ENCODE measurements around the gene BCL2L2.

BCL2L2 gene

DNA sequence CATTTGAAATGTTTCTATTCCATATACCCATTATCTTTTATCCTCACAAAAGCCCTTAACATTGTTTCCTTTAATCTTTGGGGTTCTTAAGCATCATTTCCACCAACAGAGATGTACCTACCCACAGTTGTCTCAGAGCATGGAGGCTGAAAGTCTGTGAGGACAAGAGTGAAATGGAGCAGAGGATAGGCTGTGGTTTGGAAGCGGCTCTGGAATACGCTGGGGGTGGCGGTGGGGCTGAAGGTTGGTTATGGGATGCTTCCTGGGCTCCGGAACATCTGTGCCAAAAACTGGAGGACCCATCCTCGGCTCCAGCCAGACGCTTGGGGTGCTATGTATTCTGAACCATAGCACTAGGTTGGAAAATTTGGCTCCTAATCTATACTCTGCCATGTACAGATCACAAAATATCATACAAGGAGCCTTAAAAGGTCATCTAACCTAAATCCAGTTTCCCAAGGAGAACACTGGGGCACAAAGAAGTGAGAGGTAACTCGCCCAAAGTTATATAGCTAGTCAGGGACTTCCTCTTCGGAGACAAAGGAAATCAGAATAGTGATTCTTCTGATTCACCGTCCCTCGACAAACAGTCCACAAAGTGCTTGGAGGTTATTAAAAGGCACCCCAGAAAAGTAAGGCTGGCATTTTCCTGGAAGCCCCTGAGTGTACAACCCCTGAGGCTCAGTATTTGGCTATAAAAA lies 6.5 kb upstream of the BCL2L2 start:
- no peak for DNase-seq (ENCODE audit: low read depth)

DNA sequence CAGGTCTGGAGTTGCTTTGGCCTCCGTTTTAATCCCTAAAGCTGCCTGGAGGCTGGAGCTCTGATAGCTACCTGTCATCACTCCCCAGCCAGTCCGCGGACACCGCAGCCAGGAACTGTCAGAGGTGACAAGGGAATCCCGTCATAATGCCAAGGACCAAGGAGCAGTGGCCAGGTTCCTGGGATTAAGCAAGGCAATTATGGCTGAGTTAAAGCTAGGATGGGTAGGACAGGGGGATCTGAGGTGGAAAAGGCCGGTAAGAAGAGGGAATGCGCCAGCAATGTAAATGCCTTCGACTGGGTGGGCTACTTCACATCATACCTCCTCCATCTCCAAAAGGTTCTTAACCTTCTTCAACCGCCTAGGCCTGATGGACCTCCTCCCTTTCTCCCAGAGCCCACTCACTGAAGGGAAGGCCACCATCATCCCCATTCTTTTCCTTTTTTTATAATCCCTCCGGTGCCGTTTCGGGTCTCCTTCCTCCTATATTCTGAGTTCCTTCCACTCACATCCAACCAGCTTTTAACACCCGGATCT lies 5.9 kb upstream of the BCL2L2 start:
- DNase-seq (ENCODE audit: low read depth) = no peak

DNA sequence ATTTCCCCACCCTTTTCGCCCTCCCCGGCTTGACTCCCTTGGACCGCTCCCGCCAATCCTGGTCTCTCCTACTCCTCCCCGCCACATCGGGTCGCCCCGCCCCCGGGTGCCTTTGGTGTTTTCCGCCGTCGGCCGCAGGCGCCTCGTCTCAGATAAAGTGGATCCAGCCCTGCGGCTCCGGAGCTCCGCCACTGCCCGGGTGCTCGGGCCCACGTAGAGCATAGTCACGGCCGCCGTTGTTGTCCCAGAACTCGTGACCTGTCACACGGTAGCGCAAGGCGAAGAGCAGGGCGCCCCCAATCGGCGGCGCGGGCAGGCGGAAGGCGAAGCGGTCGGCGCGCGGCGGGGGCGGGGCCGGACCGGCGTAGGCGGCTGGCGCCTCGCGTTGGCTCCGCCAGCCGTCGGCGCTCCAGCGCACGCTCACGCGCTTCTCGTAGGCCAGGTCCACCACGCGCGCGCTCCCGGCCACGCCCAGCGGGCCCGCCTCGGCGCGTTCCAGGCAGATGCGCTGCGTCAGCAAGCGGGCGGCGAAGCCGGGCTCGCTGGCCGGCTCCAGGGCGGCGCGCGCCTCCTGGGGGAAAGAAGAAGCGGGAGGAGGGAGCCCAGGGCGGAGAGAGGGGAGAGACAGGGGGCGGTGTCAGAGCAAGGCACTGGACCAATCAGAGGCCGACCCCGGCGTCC lies 5.2 kb upstream of the BCL2L2 start:
- peak; percentile 81 for DNase-seq (ENCODE audit: low read depth)

DNA sequence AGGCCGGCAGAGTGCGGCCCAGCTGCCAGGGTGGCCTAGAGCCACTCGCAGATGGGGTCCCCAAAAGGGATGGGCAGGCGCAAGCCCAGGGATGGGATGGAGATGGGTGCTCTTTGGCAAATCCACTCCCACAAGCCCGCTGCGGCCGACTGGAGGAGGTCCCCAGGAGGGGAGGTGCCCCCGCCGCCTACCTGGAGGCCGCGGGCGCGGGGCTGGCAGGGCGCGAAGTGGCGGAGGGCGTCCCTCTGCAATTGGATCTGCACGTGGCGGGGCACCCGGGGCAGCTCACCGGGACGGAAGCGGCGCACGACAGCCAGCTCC lies 4.7 kb upstream of the BCL2L2 start:
- peak; percentile 36 for DNase-seq (ENCODE audit: low read depth)

DNA sequence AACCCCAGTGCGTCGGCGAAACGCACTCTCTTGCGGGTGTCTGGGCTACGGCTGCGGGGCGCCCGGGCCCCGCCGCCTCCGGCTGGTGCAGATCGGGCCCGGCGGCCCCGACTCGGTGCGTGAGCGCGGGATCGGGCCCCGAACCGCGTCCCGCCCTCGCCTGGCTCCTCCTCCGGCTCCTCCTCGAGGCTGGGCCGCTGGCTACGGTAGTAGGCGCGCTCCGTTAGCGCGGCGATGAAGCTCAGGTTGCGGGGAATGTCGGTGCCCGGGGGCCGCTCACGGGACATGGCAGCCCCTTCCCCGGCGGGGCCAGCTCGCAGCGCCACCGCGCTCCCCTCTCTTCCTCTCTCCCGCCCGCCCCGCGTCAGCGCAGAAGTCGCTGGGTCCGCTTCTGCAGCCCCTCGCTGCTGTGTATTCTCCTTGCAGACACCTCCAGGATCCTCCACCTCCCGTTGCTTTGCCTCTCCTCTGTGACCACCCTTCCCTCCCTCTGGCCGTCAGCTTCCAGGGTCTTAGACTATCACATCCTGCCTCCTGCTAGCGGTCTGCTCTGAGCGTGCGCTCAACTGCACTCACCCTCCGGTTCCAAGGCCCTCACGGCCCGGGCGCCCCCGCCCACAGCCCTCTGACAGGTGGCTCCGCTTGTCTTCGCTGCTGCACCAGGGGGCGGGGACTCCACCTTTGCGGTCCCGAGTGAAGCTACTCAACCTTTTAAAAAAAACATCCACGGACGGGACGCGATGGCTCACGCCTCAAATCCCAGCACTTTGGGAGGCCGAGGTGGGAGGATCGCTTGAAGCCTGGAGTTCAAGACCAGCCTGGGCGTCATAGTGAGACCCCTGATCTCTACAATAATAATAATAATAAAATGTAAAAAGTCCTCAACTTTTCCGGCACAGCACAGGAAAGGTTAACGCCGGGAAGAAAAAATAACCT lies 4.1 kb upstream of the BCL2L2 start, which contains the start of gene PPP1R3E:
Gene PPP1R3E, minus strand, starts transcription at position 570 of the 936 bp plus-strand sequence. Its CDS starts 283 bp downstream, at position 287.
- no peak for DNase-seq (ENCODE audit: low read depth)

DNA sequence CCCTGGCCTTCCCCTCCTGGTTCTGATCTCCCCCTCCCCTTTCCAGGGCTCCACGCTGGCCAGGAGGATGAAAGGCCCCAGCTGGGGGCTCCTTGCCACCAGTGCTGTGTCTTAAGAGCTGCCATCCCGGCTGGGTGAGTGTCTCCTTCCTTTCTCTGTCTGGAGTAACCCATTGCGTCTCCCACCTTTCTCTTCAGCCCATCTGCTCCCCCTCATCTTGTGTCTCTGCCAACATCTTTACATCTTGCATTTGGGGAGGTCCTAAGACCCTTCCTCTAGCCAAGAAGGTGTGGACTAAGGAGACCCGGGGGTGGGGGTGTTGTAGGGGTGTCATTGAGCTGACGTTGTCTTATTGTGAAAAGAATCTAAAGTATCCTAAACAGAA lies 505 bp downstream of the BCL2L2 start:
- DNase-seq (ENCODE audit: low read depth) = no peak

DNA sequence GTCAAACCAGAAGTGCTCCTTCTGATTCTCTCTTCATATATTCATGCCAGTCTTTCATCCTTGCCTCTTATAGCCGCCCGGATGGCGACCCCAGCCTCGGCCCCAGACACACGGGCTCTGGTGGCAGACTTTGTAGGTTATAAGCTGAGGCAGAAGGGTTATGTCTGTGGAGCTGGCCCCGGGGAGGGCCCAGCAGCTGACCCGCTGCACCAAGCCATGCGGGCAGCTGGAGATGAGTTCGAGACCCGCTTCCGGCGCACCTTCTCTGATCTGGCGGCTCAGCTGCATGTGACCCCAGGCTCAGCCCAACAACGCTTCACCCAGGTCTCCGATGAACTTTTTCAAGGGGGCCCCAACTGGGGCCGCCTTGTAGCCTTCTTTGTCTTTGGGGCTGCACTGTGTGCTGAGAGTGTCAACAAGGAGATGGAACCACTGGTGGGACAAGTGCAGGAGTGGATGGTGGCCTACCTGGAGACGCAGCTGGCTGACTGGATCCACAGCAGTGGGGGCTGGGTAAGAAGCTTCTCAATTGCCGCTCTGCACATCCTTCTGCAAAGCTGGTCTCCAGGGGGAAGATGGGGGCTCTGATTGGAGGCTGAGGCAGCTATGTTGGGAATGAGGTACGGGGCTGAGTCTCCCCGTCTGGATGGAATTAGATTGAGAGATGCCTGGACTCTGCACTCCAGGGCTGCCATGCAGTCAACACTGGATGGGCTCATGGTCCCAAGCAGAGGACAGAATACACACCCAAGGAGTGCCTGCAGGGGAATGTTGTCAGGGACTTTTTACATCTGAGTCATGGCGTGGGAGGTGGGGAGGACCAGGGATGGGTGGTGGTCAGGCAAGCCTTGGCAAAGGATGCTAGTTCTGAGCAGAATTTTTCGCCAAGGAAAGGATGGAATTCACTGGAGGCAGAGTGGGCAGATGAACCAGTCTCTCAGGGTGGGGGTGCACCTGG lies 1.3 kb downstream of the BCL2L2 start:
- DNase-seq (ENCODE audit: low read depth) = no peak

DNA sequence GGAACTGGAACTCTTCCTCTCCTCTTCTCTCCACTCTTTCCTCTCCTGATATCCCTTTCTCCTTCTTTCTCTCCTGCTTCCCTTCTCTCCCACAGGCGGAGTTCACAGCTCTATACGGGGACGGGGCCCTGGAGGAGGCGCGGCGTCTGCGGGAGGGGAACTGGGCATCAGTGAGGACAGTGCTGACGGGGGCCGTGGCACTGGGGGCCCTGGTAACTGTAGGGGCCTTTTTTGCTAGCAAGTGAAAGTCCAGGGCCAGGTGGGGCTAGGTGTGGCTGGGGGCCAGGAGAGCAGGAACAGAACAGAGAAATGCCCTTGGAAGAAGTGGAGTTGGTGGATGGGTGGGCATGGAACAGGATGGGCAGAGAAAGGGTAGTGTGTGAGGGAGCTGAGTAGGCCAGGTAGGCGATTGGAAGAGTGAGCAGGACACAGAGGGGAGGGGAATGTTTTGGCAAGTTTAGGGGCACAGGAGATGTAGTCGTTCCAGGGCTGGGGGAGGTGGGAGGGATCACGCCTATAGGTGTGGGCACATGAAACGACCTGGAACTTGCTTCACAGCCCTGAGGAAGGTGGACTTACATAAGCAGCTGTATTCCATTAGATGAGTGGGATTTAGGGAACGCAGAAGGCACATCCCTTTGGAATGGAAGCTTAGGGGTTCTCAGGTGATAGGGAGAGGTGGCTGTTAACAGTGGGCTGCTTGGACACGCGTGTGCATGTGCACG lies 2.2 kb downstream of the BCL2L2 start:
- DNase-seq (ENCODE audit: low read depth) = no peak

DNA sequence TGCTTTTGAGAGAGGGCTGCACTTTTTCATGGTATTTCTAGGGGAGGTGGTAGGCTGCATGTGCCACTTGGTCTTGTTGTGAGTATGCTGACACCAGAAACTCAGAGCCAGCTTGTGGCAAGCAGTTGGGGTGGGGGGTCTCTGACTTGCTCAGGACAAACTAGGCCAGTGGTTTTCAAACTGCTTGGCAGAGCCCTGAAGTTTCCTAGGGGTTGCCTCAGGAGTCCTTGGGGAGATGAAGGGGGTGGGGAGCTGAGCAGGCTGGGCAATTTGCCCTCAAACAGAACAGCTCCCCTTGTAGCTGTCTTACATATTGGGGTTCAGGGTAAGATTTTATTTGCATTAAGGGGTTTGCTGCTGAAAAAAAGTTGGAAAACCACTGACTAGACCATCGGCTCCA lies 3.9 kb downstream of the BCL2L2 start:
- no peak for DNase-seq (ENCODE audit: low read depth)

DNA sequence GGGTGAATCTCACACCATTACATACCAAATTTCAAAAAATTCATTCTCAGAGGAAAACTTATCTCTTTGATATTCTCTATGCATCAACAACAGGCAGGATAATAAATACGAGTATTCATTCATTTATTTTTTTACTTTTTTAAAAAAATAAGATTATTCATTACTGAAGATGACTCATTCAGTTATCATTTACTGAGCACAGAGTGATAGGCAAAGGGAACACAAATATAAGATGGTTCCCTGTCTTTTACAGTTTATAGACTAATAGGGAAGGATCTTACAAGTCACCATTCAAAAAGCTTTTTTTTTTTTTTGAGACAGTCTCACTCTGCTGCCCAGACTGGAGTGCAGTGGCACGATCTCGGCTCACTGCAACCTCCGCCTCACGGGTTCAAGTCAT lies 9.7 kb downstream of the BCL2L2 start:
- no peak for DNase-seq (ENCODE audit: low read depth)

DNA sequence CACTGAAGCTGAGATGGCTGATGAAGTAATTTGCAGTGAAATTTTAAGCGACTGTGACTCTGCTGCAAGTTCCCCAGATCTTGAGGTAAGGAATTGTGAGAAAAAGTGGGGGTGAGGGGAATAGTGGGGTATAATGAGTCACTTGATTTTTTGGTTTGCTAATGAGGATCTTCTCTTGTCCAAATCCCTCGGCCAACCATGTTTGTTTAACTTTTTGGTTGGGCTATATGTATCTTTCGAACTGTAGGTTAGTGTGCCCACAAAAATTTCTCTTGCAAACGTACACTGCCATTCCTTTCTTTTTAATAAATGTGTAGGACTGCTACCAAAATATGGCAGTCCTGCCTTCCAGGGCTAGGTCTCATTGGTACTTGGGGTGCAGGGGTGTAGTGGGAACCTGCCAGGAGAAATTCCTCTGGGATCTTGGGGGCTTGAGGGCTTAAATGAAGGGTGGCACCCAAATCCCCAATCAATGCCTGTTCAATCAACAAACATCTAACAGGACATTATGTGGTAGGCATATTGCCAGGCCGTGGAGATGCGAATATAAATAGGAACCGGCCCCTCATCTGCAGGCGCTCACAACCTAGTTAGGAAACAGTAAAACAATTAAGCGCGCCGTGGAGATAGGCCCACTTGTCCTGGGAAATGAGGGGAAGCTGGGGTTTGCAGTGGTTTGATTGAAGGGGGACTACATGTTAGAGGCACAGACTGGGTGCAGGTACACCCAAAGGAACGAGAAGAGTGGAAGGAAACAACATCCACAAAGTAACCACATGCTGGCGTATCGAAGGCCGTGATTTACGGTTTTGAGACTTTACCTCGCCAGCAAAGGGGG lies 13.3 kb downstream of the BCL2L2 start:
- DNase-seq (ENCODE audit: low read depth) = no peak

DNA sequence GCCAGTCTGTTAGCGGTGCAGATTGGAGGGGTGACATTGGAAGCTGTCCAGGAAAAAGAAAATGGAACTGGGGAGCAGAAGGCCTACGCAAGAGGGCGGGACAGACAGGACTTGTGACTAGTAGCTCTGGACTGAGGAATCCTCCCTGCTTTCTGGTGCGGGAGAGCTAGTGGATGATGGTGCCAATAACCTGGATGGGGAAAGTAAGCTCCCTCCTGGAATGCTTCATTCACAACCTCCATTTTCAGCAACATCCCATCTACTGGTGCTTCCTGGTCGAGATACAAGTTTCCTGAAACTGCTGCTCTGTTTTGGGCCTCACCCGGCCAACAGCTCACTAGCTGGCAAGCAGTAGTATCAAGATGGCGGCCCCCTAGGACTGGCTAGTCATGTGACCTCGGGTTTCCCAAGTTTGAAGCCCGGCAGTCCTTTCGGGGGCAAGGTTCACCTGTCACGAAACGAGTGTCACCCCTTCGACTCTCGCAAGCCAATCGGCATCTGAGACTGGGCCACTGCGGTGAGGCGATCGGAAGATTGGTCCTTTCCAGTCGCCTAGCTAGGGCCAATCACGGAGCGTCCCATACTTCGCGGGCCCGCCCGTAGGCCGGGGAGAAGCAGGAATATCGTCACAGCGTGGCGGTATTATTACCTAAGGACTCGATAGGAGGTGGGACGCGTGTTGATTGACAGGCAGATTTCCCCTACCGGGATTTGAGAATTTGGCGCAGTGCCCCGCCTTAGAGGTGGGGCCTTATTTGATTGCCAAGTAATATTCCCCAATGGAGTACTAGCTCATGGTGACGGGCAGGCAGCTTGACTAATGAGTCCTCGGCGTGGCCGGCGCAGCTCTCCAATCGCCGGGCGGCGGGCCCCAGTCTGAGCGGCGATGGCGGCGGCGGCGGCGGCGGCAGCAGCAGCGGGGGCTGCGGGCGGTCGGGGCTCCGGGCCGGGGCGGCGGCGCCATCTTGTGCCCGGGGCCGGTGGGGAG lies 14.2 kb downstream of the BCL2L2 start, which contains the start of gene PABPN1:
Gene PABPN1, plus strand, starts transcription at position 874 of the 988 bp plus-strand sequence. Its CDS starts 13 bp downstream, at position 887.
- peak; percentile 98 for DNase-seq (ENCODE audit: low read depth)

DNA sequence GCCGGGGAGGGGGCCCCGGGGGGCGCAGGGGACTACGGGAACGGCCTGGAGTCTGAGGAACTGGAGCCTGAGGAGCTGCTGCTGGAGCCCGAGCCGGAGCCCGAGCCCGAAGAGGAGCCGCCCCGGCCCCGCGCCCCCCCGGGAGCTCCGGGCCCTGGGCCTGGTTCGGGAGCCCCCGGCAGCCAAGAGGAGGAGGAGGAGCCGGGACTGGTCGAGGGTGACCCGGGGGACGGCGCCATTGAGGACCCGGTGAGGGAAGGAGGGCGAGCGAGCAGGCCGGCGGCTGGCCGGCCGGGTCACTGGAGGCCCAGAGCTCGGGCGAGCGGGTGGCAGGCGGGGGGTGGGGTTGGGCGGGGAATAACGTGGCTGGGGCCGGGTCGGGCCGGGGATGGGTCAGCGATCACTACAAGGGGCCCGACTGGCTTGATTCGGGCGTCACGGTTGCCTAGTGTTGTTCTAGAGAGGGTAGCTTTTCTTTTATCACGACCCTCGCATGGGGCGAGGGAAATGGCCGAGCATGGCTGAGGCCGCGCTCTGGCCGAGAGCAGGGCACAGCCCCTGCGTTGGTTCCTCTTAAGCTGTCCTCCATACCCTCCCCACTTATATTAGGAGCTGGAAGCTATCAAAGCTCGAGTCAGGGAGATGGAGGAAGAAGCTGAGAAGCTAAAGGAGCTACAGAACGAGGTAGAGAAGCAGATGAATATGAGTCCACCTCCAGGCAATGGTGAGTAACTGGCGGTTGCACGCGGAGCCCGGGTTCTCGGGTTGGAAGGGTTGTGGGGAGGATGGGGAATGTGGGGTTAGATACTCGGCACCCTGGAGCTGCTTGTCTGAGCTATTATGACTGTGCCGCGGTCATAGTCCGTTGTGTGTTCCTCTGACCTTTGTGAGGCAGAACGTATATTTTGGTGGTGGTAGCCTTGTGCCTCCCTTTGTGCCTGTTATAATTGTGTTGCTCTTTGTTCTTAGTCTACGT lies 15.2 kb downstream of the BCL2L2 start:
- no peak for DNase-seq (ENCODE audit: low read depth)

DNA sequence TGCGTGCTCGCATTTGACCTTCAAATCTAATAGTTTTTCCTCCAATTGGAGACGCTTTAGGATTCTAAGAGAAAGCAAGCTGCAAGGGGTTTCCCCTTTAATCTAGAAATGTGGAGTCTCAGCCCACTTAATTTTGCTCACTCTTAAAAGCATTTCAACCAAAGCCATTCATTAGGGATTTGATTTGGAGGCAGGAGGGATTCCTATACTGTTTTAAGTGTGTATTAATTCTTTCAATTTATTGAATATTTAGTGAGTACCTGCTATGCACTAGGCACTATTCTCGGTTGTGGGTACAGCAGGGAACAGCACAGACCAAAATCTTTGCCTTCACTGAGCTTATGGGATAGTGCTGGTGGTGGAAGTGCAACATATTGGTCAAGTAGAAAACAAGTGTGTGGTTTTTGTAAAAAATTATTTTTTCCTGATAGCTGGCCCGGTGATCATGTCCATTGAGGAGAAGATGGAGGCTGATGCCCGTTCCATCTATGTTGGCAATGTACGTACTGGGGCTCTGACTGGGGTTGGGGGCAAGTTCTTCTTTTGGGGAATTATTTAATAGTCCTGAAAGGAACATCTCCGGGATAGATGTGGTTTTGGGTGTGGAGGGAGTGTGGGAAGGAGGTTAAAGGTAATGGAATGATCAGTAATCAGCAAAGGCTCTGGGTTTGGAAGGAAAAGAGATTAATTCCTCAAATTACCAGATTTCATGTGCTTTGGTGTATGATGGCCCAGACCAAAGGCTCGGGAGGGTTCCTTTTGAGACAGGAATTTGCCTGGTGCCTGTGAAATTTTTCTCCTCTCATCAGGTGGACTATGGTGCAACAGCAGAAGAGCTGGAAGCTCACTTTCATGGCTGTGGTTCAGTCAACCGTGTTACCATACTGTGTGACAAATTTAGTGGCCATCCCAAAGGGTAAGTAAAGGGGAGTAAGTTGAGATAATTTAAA lies 16.2 kb downstream of the BCL2L2 start:
- no peak for DNase-seq (ENCODE audit: low read depth)

DNA sequence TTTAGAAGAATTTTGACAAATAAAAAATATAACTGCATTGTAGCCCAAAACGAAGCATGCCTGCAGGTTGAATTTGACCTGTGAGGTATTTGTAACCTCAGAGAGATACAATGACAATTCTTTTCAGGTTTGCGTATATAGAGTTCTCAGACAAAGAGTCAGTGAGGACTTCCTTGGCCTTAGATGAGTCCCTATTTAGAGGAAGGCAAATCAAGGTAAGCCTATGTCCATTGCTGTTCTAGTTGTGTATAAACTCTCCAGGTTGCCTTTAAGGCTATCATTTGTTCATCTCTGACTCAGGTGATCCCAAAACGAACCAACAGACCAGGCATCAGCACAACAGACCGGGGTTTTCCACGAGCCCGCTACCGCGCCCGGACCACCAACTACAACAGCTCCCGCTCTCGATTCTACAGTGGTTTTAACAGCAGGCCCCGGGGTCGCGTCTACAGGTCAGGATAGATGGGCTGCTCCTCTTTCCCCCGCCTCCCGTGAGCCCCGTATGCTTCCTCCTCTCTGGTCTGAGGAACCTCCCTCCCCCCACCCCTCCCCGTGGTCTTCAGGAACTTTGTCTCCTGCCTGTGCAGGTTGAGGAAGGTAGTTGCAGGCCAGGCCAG lies 17.3 kb downstream of the BCL2L2 start:
- no peak for DNase-seq (ENCODE audit: low read depth)

DNA sequence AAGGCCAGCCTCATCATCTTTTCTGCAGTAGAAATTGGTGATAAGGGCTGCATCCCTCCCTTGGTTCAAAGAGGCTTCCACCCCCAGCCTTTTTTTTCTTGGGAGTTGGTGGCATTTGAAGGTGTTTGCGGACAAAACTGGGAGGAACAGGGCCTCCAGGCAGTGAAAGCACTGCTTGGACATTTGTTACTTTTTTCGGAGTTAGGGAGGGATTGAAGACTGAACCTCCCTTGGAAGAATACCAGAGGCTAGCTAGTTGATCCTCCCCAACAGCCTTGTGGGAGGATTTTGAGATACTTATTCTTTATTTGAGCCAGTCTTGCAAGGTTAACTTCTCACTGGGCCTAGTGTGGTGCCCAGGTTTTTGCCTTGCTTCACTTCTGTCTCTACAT lies 17.8 kb downstream of the BCL2L2 start:
- no peak for DNase-seq (ENCODE audit: low read depth)

All from HS-5 (cell line).